Measurements from ENCODE around the gene CD1C. TPM values are rescaled to one million over a fixed set of nuclear protein-coding genes. Genes with fewer than 3 reads are reported as not detected.

The CD1C gene
- total and polyA plus RNA-seq, 3 donors from 2014 or later = 1.2 to 3.1 TPM; not detected in 1

GRCh38 chr1:158286487-158286886 lies 3.2 kb upstream of the CD1C start:
- DNase-seq = no peak
- TF ChIP-seq POLR2A (IDR thresholded peaks at IDR 0.05) = no peak
- Histone ChIP-seq H3K4me1 (no peaks in the 10 kb centered on the region), H3K27ac (no peak overlapping the region), H3K27me3 (no peaks in the 10 kb centered on the region), H3K9me3 (no peaks in the 10 kb centered on the region), H3K36me3 (ENCODE audit: low read depth, missing control alignments) (no peaks in the 10 kb centered on the region), H3K4me3 (no peak overlapping the region)
- intact Hi-C loops (cut with DNase I; ENCODE audit: low total_unique reads) = no loop called here
- WGBS, 2 donors = 85 to 87% methylated on average over 4 of the region's 4 CpGs

GRCh38 chr1:158286941-158287346 lies 2.8 kb upstream of the CD1C start:
- H3K4me3 ChIP-seq = no peak overlapping the region
- H3K36me3 ChIP-seq (ENCODE audit: low read depth, missing control alignments) = no peaks in the 10 kb centered on the region
- DNase-seq = no peak
- H3K27me3 ChIP-seq = no peaks in the 10 kb centered on the region
- TF ChIP-seq POLR2A (IDR thresholded peaks at IDR 0.05) (no peak), CTCF (IDR thresholded peaks at IDR 0.05) (no peak)
- intact Hi-C loops (cut with DNase I; ENCODE audit: low total_unique reads) = no loop called here
- no peaks in the 10 kb centered on the region for H3K9me3 ChIP-seq
- WGBS, 2 donors = 100% methylated on average over 1 of the region's 1 CpG
- H3K27ac ChIP-seq = no peak overlapping the region
- no peaks in the 10 kb centered on the region for H3K4me1 ChIP-seq

GRCh38 chr1:158290321-158290844 lies 660 bp downstream of the CD1C start:
- no peak for DNase-seq
- Histone ChIP-seq H3K9me3 (no peaks in the 10 kb centered on the region), H3K4me3 (no peak overlapping the region), H3K36me3 (ENCODE audit: low read depth, missing control alignments) (no peaks in the 10 kb centered on the region), H3K27me3 (no peaks in the 10 kb centered on the region), H3K27ac (no peak overlapping the region), H3K4me1 (no peaks in the 10 kb centered on the region)
- 80 to 82% methylated on average over 5 of the region's 5 CpGs for WGBS, 2 donors
- TF ChIP-seq POLR2A (IDR thresholded peaks at IDR 0.05) (no peak), CTCF (IDR thresholded peaks at IDR 0.05) (no peak)
- intact Hi-C loops (cut with DNase I; ENCODE audit: low total_unique reads) = no loop called here

GRCh38 chr1:158295791-158296190 lies 6.1 kb downstream of the CD1C start:
- intact Hi-C loops (cut with DNase I; ENCODE audit: low total_unique reads) = no loop called here
- WGBS, 2 donors = 97 to 100% methylated on average over 1 to 2 of the region's 2 CpGs
- no peaks in the 10 kb centered on the region for H3K4me1 ChIP-seq
- H3K9me3 ChIP-seq = no peaks in the 10 kb centered on the region
- H3K4me3 ChIP-seq = no peak overlapping the region
- TF ChIP-seq CTCF (IDR thresholded peaks at IDR 0.05) (no peak), POLR2A (IDR thresholded peaks at IDR 0.05) (no peak)
- no peaks in the 10 kb centered on the region for H3K36me3 ChIP-seq (ENCODE audit: low read depth, missing control alignments)
- H3K27me3 ChIP-seq = no peaks in the 10 kb centered on the region
- no peak overlapping the region for H3K27ac ChIP-seq
- DNase-seq = no peak

GRCh38 chr1:158310623-158311022 lies 20.9 kb downstream of the CD1C start:
- Histone ChIP-seq H3K27ac (no peak overlapping the region), H3K27me3 (no peaks in the 10 kb centered on the region), H3K4me3 (no peak overlapping the region), H3K4me1 (no peaks in the 10 kb centered on the region), H3K9me3 (no peaks in the 10 kb centered on the region), H3K36me3 (ENCODE audit: low read depth, missing control alignments) (no peaks in the 10 kb centered on the region)
- WGBS, 2 donors = 82 to 90% methylated on average over 1 of the region's 1 CpG
- intact Hi-C loops (cut with DNase I; ENCODE audit: low total_unique reads) = no loop called here
- no peak for TF ChIP-seq CTCF (IDR thresholded peaks at IDR 0.05)
- no peak for TF ChIP-seq POLR2A (IDR thresholded peaks at IDR 0.05)
- no peak for DNase-seq
